EL (cell line): Measurements from ENCODE around the gene PI4KA.
A peak's percentile ranks its signal among the peaks of the same experiment; 100 is the strongest.

ENCODE experiments used
- DNase-seq: peaks from one replicate; pipeline ENCODE4 v3.0.0-alpha.2; 2016

PI4KA gene

GRCh38 chr22:20792221-20792965 lies 66.2 kb downstream of the PI4KA start:
- DNase-seq: no peak

GRCh38 chr22:20788627-20789344 lies 69.8 kb downstream of the PI4KA start:
- DNase-seq: no peak

- no peak for DNase-seq
These were observed 70.6 kb downstream of the PI4KA start for GRCh38 chr22:20787746-20788626.

- DNase-seq: no peak
These were observed 71.4 kb downstream of the PI4KA start for GRCh38 chr22:20787223-20787622.

GRCh38 chr22:20786536-20786979 lies 72.1 kb downstream of the PI4KA start:
- DNase-seq: no peak

GRCh38 chr22:20786048-20786447 lies 72.6 kb downstream of the PI4KA start:
- no peak for DNase-seq

GRCh38 chr22:20785415-20785814 lies 73.2 kb downstream of the PI4KA start:
- no peak for DNase-seq

GRCh38 chr22:20783844-20784723 lies 74.5 kb downstream of the PI4KA start:
- peak; percentile 70 for DNase-seq

GRCh38 chr22:20783300-20783673 lies 75.3 kb downstream of the PI4KA start:
- DNase-seq: no peak

- no peak for DNase-seq
These were observed 75.9 kb downstream of the PI4KA start for GRCh38 chr22:20782596-20783299.

- no peak for DNase-seq
These were observed 76.5 kb downstream of the PI4KA start for GRCh38 chr22:20782083-20782482.

GRCh38 chr22:20781272-20781990 lies 77.2 kb downstream of the PI4KA start:
- DNase-seq: no peak

- peak; percentile 57 for DNase-seq
These were observed 78.8 kb downstream of the PI4KA start for GRCh38 chr22:20779818-20780158.

- no peak for DNase-seq
These were observed 79.4 kb downstream of the PI4KA start for GRCh38 chr22:20779014-20779817.

GRCh38 chr22:20777420-20778177 lies 81.0 kb downstream of the PI4KA start:
- DNase-seq: peak; percentile 85

- no peak for DNase-seq
These were observed 81.8 kb downstream of the PI4KA start for GRCh38 chr22:20776624-20777405.

- DNase-seq: no peak
These were observed 83.2 kb downstream of the PI4KA start for GRCh38 chr22:20775342-20775895.

GRCh38 chr22:20774882-20775281 lies 83.7 kb downstream of the PI4KA start:
- no peak for DNase-seq
